ENCODE measurements around the gene MCM3AP. TPM values are rescaled to one million over a fixed set of nuclear protein-coding genes. Genes with fewer than 3 reads are reported as not detected.

MCM3AP gene
- total and polyA plus RNA-seq, 8 donors, result 77.4 to 106 (median 94.9) TPM

GRCh38 chr21:46304437-46304836, 19.0 kb upstream of the MCM3AP start:
- Histone ChIP-seq H3K4me3 (no peak overlapping the region), H3K36me3 (peaks cover 0 to 48% of the 10 kb centered on the region in 2 donors), H3K27ac (no peak overlapping the region), H3K27me3 (no peaks in the 10 kb centered on the region), H3K4me1 (no peaks in the 10 kb centered on the region), H3K9me3 (no peaks in the 10 kb centered on the region)
- intact Hi-C loops (cut with DNase I), result no loop called here
- ATAC-seq (no peak), DNase-seq (no peak)
- no peak for TF ChIP-seq CTCF (IDR thresholded peaks at IDR 0.05)

- Histone ChIP-seq H3K9me3 (no peaks in the 10 kb centered on the region), H3K36me3 (peaks cover 0 to 38% of the 10 kb centered on the region in 2 donors), H3K27ac (no peak overlapping the region), H3K4me3 (no peak overlapping the region), H3K27me3 (peaks cover 0 to 15% of the 10 kb centered on the region in 2 donors), H3K4me1 (peaks cover 0 to 15% of the 10 kb centered on the region in 2 donors)
- intact Hi-C loops (cut with DNase I), result no loop called here
- no peak for TF ChIP-seq CTCF (IDR thresholded peaks at IDR 0.05)
- no peak for ATAC-seq
- peak in 1 of 4 donors; percentile 61 for DNase-seq
Observed at GRCh38 chr21:46301759-46302158, 16.3 kb upstream of the MCM3AP start.

GRCh38 chr21:46299167-46299566, 13.8 kb upstream of the MCM3AP start:
- Histone ChIP-seq H3K36me3 (peaks cover 0 to 20% of the 10 kb centered on the region in 2 donors), H3K9me3 (no peaks in the 10 kb centered on the region), H3K27ac (no peak overlapping the region), H3K4me3 (no peak overlapping the region), H3K27me3 (peaks cover 0 to 20% of the 10 kb centered on the region in 2 donors), H3K4me1 (peaks cover 0 to 21% of the 10 kb centered on the region in 2 donors)
- intact Hi-C loops (cut with DNase I), result no loop called here
- DNase-seq, result no peak
- TF ChIP-seq CTCF (IDR thresholded peaks at IDR 0.05), result no peak
- no peak for ATAC-seq

- peak in 1 of 4 donors; percentile 79 for DNase-seq
Observed at GRCh38 chr21:46297338-46298271, 12.2 kb upstream of the MCM3AP start.

More at GRCh38 chr21:46297338-46298271, 12.2 kb upstream of the MCM3AP start:
- peak; percentile 72 for ATAC-seq
- Histone ChIP-seq H3K4me1 (peaks cover 0 to 21% of the 10 kb centered on the region in 2 donors), H3K36me3 (peaks cover 0 to 19% of the 10 kb centered on the region in 2 donors), H3K27ac (peak overlapping the region; percentile 20 to 55), H3K27me3 (peaks cover 0 to 20% of the 10 kb centered on the region in 2 donors), H3K4me3 (peak overlapping the region; percentile 27 to 46), H3K9me3 (no peaks in the 10 kb centered on the region)
- intact Hi-C loops (cut with DNase I), result no loop called here
- no peak for TF ChIP-seq CTCF (IDR thresholded peaks at IDR 0.05)

Measured in left lung (tissue), 10 donors.